ENCODE measurements around the gene SGMS2.
A peak's percentile ranks its signal among the peaks of the same experiment; 100 is the strongest.
"Not testable (repeated sequence)": the region's sequence is repeated elsewhere in the genome, so short reads cannot be mapped to it uniquely, and the experiment has no call there.

SGMS2 gene

DNA sequence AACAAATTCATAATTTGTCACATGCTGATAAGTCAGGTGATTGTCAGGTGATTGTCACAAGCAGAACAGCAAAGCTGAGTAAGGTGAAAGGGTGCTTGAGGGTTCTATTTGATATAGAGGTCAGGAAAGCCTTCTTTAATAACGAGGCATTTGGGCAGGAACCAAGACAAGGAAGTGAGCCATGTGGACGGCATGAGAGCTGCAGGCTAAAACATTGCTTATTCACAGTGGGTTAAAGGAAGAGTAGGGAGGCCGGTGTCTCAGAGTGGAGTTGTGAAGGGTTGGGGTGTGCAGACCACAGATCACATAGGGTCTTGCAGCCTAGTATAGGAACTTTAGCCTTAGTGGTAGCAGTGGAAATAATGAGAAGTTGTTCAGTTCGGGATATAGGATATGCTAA is 75.3 kb downstream of the SGMS2 start:
- Mint-ChIP-seq H3K27me3 (peaks cover 16% of the 10 kb centered on the region), H3K27ac (no peak overlapping the region), H3K9me3 (peaks cover 4% of the 10 kb centered on the region), H3K4me3 (no peak overlapping the region), H3K4me1 (no peaks in the 10 kb centered on the region), H3K36me3 (peaks cover 2% of the 10 kb centered on the region)
- no peak for DNase-seq (ENCODE audit: low spot score in 2 of 2)
- ATAC-seq (ENCODE audit: low read depth): no peak

DNA sequence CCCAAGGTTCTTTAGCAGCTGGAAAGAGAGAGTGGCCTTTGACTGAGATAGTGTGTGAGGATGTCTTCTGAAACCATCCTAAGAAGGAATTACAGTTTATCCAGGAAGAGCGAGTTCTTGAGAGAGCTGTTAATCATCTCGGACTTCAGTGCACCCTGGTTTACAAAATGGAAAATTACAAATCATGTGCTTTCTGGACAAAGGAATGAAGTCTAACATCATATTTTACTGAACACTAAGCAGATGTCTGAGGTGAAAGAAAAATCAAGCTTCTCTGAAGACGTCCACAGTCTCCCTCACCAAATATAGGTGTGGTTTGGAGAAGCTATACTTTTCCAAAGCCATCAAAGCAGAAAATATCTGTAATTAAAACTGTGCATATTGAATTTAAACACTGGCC is 75.8 kb downstream of the SGMS2 start:
- no peak overlapping the region for H3K27ac Mint-ChIP-seq
- H3K36me3 Mint-ChIP-seq: peaks cover 2% of the 10 kb centered on the region
- H3K4me1 Mint-ChIP-seq: no peaks in the 10 kb centered on the region

DNA sequence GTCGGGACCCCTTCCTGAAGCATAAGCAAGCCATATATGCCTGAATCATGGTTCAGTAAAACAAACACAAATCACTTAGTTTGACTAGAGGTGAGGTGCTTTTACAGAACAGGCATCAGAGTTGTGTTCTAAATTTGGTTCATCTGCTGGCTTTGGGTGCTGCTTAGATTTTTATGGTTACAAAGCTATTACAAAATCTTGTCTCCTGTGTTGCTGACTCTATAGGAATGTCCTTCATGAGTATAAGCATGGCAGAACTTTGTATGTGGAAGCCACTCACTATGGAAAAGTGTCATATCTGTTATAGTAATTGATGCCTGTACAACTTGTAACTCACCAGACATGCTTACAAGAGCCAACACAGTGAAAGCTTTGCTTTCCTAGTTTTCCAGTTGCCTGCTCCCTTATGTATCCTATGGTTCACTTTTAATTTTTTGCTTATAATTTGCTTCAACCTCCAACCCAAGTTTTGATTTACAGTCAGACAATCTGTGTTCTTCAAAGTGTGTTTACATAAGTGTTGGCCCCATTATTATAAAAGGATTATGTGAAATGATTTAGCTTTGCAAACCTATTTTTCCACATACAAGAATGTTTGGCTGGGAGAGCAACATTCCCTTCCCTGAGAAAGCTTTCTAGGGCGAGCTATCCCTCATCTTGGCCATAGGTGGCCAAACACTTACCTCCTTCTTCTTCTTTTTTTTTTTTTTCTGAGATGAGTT is 76.6 kb downstream of the SGMS2 start:
- Mint-ChIP-seq H3K4me1 (no peaks in the 10 kb centered on the region), H3K27me3 (peaks cover 13% of the 10 kb centered on the region), H3K27ac (no peak overlapping the region), H3K4me3 (no peak overlapping the region), H3K36me3 (peaks cover 2% of the 10 kb centered on the region), H3K9me3 (peaks cover 4% of the 10 kb centered on the region)
- ATAC-seq (ENCODE audit: low read depth) (no peak), DNase-seq (ENCODE audit: low spot score in 2 of 2) (no peak)

More for the DNA sequence above, 75.8 kb downstream of the SGMS2 start:
- Mint-ChIP-seq H3K4me3 (no peak overlapping the region), H3K9me3 (peaks cover 4% of the 10 kb centered on the region), H3K27me3 (peaks cover 13% of the 10 kb centered on the region)
- DNase-seq (ENCODE audit: low spot score in 2 of 2) (no peak), ATAC-seq (ENCODE audit: low read depth) (no peak)

DNA sequence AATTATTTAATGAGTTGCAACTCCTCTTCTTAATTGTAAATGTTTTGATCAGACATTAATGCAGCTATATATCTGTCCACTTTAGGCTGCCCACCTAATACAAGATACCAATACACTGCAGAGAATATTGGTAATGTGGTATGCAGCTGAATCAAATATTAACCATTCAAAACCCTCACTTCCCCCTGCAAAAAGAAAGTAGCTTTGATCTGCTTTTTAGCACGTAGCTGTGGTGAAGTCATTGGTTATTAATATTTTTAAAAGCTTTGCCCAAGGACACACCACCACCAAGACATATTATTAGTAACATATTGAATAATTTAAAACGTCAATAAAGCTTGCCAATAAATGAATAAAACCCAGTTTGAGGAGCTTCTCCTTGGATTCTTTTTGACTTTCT is 78.0 kb downstream of the SGMS2 start:
- H3K4me3 Mint-ChIP-seq: no peak overlapping the region
- DNase-seq (ENCODE audit: low spot score in 2 of 2): no peak
- peaks cover 4% of the 10 kb centered on the region for H3K9me3 Mint-ChIP-seq
- peaks cover 13% of the 10 kb centered on the region for H3K27me3 Mint-ChIP-seq
- ATAC-seq (ENCODE audit: low read depth): no peak
- H3K27ac Mint-ChIP-seq: no peak overlapping the region
- no peaks in the 10 kb centered on the region for H3K4me1 Mint-ChIP-seq
- peaks cover 2% of the 10 kb centered on the region for H3K36me3 Mint-ChIP-seq

DNA sequence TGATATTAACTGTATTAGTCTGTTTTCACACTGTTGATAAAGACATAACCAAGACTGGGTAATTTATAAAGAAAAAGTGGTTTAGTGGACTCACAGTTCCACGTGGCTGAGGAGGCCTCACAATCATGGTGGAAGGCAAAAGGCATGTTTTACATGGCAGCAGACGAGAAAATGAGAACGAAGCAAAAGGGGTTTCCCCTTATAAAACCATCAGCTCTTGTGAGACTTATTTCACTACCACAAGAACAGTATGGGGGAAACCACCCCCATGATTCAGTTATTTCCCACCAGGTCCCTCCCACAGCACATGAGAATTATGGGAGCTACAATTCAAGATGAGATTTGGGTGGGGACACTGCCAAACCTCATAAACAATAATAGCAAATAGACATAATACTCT is 80.3 kb downstream of the SGMS2 start:
- not testable (repeated sequence) for H3K36me3 Mint-ChIP-seq; ATAC-seq (ENCODE audit: low read depth); H3K27ac Mint-ChIP-seq; H3K9me3 Mint-ChIP-seq; DNase-seq (ENCODE audit: low spot score in 2 of 2); H3K4me1 Mint-ChIP-seq; H3K4me3 Mint-ChIP-seq
- H3K27me3 Mint-ChIP-seq: peaks cover 10% of the 10 kb centered on the region

DNA sequence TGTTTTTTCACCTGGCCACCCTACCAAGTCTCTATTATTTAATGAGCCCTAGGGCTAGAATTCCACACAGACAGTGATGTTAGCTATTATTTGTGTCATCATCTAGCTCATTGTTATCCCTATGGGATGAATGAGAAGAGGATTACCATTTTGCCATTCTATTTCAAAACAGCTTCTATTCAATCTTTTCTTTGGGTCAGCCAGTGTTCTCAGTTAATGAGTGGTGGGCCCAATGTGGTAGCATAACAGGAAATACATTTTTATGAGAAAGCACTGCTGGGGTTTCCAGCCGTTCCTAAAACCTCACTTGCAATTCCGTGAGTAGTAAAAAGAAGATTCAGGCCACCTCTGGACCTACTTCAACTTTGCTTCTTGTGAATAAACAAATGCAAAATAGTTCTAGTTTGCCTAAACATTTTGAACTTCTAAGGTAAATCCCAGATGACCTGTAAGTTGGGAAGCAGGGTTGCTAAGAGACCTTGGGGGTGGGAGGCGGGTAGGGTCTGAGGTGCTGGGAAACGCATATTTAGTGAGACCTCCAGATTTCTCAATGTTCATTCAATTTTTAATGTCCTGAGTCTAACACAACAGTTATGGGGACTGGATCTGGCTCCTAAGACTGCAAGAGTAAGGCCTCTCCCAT is 81.8 kb downstream of the SGMS2 start:
- Mint-ChIP-seq H3K9me3 (peaks cover 4% of the 10 kb centered on the region), H3K27ac (no peak overlapping the region), H3K36me3 (peaks cover 2% of the 10 kb centered on the region), H3K27me3 (peaks cover 7% of the 10 kb centered on the region), H3K4me3 (no peak overlapping the region), H3K4me1 (no peaks in the 10 kb centered on the region)
- DNase-seq (ENCODE audit: low spot score in 2 of 2) (no peak), ATAC-seq (ENCODE audit: low read depth) (no peak)

DNA sequence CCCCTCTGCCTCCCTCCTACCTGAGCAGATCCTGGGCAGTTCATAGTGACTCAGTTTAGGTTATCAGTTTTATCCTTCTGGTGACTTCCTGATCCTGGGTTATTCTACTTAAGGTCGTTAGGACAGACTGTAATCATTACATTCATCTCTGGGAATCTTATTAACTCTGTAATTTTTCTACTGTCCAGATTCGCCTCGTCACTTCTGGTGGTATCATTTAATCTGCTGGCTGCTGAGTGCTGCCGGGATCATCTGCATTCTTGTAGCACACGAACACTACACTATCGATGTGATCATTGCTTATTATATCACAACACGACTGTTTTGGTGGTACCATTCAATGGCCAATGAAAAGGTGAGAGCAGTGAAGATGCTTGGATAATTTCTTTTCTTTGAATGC is 83.6 kb downstream of the SGMS2 start:
- DNase-seq (ENCODE audit: low spot score in 2 of 2) (no peak), ATAC-seq (ENCODE audit: low read depth) (no peak)
- peaks cover 2% of the 10 kb centered on the region for H3K36me3 Mint-ChIP-seq
- no peak overlapping the region for H3K27ac Mint-ChIP-seq
- peaks cover 2% of the 10 kb centered on the region for H3K4me1 Mint-ChIP-seq
- H3K27me3 Mint-ChIP-seq: no peaks in the 10 kb centered on the region
- H3K4me3 Mint-ChIP-seq: no peak overlapping the region
- H3K9me3 Mint-ChIP-seq: peaks cover 4% of the 10 kb centered on the region

DNA sequence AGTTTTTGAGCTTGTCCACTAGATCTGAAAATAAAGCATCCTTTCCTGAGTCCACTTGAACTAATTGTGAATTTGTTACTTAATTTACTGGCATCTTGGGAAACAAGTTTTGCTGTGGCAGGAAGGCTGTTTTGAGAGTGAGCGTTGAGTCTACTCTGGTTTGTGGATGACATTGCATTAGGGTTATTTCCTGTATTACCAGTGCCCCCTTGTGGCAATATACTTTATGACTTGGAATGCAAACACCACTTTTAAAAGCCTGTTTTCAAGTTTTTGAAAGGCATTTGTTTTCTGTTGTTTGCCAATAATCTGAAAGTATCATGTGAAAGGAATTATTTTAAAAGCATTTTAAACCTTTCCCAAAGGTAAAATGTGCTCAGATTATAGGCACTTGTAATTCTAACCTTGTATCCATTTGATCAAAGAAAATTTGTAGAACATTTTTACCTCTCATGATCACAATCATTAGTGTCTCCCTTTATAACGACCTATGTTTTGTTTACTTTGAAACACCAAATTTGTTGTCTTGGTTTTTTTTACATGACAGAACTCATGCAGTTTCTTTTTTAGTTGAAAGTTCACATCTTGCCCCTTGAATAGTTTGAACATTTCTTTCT is 88.7 kb downstream of the SGMS2 start:
- no peaks in the 10 kb centered on the region for H3K27me3 Mint-ChIP-seq
- no peak overlapping the region for H3K4me3 Mint-ChIP-seq
- DNase-seq (ENCODE audit: low spot score in 2 of 2): peak; percentile 34 to 47
- no peaks in the 10 kb centered on the region for H3K9me3 Mint-ChIP-seq
- peaks cover 2% of the 10 kb centered on the region for H3K4me1 Mint-ChIP-seq
- H3K27ac Mint-ChIP-seq: no peak overlapping the region
- no peaks in the 10 kb centered on the region for H3K36me3 Mint-ChIP-seq
- ATAC-seq (ENCODE audit: low read depth): peak; percentile 79

DNA sequence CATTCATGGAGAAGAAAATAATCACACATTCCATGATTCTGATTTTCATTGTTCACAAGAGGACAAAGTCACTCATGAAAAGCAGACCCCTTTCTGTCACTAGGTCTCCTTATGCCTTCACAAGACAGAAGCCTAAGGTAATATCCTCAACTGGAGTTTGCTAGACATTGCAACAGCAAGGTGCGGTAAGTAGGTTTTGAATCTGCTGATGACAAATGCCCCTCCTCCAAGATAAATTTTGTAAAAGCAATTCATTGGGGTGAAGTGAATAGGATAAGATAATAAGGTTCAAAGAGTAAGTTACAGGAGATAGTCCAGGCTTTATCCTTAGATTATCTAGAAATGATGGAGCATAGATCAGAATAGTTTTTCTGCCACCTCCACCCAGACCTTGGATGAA is 90.5 kb downstream of the SGMS2 start:
- H3K27me3 Mint-ChIP-seq: no peaks in the 10 kb centered on the region
- no peak for DNase-seq (ENCODE audit: low spot score in 2 of 2)
- H3K27ac Mint-ChIP-seq: no peak overlapping the region
- peaks cover 3% of the 10 kb centered on the region for H3K36me3 Mint-ChIP-seq
- ATAC-seq (ENCODE audit: low read depth): no peak
- peaks cover 2% of the 10 kb centered on the region for H3K4me1 Mint-ChIP-seq
- H3K4me3 Mint-ChIP-seq: no peak overlapping the region
- H3K9me3 Mint-ChIP-seq: peaks cover 5% of the 10 kb centered on the region

DNA sequence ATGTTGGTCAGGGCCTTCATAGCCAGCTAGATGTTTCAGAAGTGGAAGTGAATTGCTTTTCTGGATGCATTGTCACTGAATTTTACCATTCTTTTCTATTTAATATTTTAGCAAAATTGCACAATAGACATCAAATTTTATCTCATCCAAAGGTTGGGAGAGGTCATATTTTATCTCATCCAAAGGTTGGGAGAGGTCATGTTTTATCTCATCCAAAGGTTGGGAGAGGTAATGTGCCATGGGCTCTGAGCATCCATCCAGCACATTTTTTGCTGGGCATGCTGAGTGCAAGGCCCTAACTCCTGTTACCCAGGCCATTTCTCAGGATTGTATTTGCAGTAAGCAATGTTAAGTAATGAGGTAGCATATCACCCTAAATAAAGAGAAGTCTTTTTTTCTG is 91.9 kb downstream of the SGMS2 start:
- DNase-seq (ENCODE audit: low spot score in 2 of 2): no peak
- Mint-ChIP-seq H3K27ac (no peak overlapping the region), H3K9me3 (peaks cover 5% of the 10 kb centered on the region), H3K4me1 (peaks cover 2% of the 10 kb centered on the region), H3K36me3 (peaks cover 3% of the 10 kb centered on the region), H3K27me3 (no peaks in the 10 kb centered on the region), H3K4me3 (no peak overlapping the region)
- ATAC-seq (ENCODE audit: low read depth): no peak

DNA sequence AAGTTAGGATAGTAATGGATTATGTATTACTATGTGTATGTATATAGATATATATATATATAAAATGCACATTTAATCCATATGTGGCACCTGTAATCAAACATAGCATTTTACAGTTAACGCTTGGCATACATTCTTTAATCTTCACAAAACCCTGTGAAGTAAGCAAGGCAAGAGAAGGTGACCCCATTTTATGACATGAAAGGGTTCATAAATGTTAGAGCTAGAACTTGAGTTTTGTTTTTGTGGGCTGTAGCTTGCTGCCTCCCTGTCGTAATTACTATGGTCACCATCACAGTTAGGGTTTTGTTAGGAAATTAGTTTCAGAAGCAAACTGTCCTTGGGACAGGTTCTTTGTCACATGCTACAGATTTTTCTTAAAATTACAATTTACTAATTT is 92.8 kb downstream of the SGMS2 start:
- no peak for DNase-seq (ENCODE audit: low spot score in 2 of 2)
- Mint-ChIP-seq H3K27me3 (no peaks in the 10 kb centered on the region), H3K4me1 (peaks cover 2% of the 10 kb centered on the region), H3K4me3 (no peak overlapping the region), H3K9me3 (peaks cover 5% of the 10 kb centered on the region), H3K27ac (no peak overlapping the region), H3K36me3 (peaks cover 3% of the 10 kb centered on the region)
- ATAC-seq (ENCODE audit: low read depth): no peak

DNA sequence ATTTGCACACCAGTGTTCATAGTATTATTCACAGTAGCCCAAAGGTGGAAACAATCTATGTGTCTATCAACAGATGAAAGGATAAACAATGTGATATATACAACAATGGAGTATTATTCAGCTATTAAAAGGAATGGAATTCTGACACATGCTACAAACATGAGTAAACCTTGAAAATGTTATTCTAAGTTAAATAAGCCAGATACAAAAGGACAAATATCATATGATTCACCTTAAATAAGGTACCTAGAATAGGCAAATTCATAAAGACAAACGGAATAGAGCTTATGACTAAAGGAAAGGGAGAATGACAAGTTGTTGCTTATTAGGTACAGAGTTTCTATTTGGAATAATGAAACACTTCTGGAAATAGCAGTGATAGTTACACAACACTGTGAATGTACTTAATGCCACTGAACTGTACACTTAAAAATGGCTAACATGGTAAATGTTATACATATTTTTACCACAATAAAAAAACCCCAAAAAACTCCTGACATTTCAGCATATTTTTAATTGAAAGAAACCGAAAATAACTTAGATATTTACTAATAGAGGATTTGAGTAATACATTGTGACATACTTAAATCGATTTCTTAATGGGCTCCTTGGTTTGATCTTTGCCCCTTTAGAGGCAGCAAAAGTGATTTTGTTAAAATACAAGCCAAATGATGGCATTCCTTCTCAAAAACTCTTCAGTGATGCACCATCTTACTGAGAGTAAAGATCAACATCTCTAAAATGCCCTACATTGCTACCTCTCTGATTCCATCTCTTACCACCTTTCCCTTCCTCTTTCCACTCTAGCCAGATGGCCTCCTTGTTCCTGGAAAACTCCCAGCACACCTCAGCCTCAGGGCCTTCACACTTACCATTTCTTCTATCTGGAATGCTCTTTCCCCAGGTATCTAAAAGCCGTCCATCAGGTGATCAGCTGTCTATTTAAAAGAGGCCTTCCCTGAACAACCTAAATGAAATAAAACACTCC is 98.0 kb downstream of the SGMS2 start:
- no peak overlapping the region for H3K27ac Mint-ChIP-seq
- H3K4me1 Mint-ChIP-seq: no peaks in the 10 kb centered on the region
- H3K9me3 Mint-ChIP-seq: peaks cover 5% of the 10 kb centered on the region
- ATAC-seq (ENCODE audit: low read depth) (no peak), DNase-seq (ENCODE audit: low spot score in 2 of 2) (no peak)
- H3K27me3 Mint-ChIP-seq: peaks cover 1% of the 10 kb centered on the region
- no peak overlapping the region for H3K4me3 Mint-ChIP-seq
- H3K36me3 Mint-ChIP-seq: peaks cover 3% of the 10 kb centered on the region

DNA sequence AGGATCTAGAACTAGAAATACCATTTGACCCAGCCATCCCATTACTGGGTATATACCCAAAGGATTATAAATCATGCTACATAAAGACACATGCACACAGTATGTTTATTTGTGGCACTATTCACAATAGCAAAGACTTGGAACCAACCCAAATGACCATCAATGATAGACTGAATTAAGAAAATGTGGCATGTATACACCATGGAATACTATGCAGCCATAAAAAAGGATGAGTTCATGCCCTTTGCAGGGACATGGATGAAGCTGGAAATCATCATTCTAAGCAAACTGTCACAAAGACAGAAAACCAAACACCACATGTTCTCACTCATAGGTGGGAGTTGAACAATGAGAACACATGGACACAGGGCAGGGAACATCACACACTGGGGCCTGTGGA is 101.0 kb downstream of the SGMS2 start:
- ATAC-seq (ENCODE audit: low read depth); H3K4me1 Mint-ChIP-seq; H3K4me3 Mint-ChIP-seq; H3K27ac Mint-ChIP-seq; DNase-seq (ENCODE audit: low spot score in 2 of 2); H3K27me3 Mint-ChIP-seq; H3K9me3 Mint-ChIP-seq; H3K36me3 Mint-ChIP-seq: not testable (repeated sequence)

DNA sequence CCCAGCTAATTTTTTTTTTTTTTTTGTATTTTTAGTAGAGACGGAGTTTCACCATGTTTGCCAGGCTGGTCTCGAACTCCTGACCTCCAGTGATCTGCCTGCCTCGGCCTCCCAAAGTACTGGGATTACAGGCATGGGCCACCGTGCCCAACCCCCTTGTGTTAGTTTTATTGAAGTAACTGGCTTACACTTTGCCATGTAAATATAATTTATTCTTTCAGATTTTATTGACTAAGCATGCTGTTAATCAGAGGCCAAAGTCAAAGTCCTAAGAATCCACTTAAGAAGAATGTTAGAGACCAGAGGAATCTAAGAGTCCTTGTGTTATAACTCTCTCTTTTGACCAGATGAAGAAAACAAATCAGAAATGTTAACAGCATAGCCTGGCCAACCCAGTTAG is 102.1 kb downstream of the SGMS2 start:
- H3K4me1 Mint-ChIP-seq; H3K36me3 Mint-ChIP-seq; DNase-seq (ENCODE audit: low spot score in 2 of 2); H3K4me3 Mint-ChIP-seq; H3K27me3 Mint-ChIP-seq; H3K9me3 Mint-ChIP-seq; H3K27ac Mint-ChIP-seq; ATAC-seq (ENCODE audit: low read depth): not testable (repeated sequence)

Measured in memory B cell (primary cell).